HL-60 (cell line): ENCODE data around the gene LHX2.

Experiments
- DNase-seq, 2 experiments: peaks; one replicate each; pipeline ENCODE4 v3.0.0-alpha.2; 2010 to 2020; ENCODE audit warnings: low read depth in 1 of 2, low spot score in 1 of 2
- H3K27ac ChIP-seq: fragments of 250-450 bp; sonication (Bioruptor Pico); replicated peaks from 2 replicates; pipeline ENCODE4 v1.5.1; 2020; ENCODE audit warnings: mild to moderate bottlenecking, moderate library complexity
- H3K27me3 ChIP-seq: fragments of 250-450 bp; sonication (Bioruptor Pico); 2 replicates; pipeline ENCODE4 v1.5.1; 2021; ENCODE audit warnings: mild to moderate bottlenecking, moderate library complexity; ENCODE audit not compliant: insufficient read depth, poor library complexity, severe bottlenecking
- H3K4me3 ChIP-seq: replicated peaks from 2 replicates; pipeline ENCODE4 v1.5.1; 2011; ENCODE audit warnings: mild to moderate bottlenecking, control low read depth, low read length; ENCODE audit not compliant: insufficient read depth
- CTCF ChIP-seq: IDR thresholded peaks from one replicate; pipeline ENCODE4 v1.5.1; 2011; ENCODE audit warnings: low read length, control low read depth, inconsistent platforms; ENCODE audit not compliant: insufficient read depth
- GABPA ChIP-seq: IDR thresholded peaks from 2 replicates; pipeline ENCODE4 v1.6.1; 2012; ENCODE audit warnings: low read depth
- POLR2AphosphoS5 ChIP-seq: IDR thresholded peaks from 2 replicates; pipeline ENCODE4 v1.6.1; 2012; ENCODE audit warnings: low read depth
- REST ChIP-seq: IDR thresholded peaks from 2 replicates; pipeline ENCODE4 v1.6.1; 2012; ENCODE audit warnings: low read depth; ENCODE audit not compliant: insufficient replicate concordance
- SPI1 ChIP-seq: IDR thresholded peaks from 2 replicates; pipeline ENCODE4 v1.6.1; 2012; ENCODE audit warnings: low read depth, mild to moderate bottlenecking, borderline replicate concordance

Gene LHX2

GRCh38 chr9:124015661-124016131 lies 4.1 kb downstream of the LHX2 start:
- no peak overlapping the region for H3K4me3 ChIP-seq
- peaks cover 90% of the 10 kb centered on the region for H3K27me3 ChIP-seq
- DNase-seq = no peak
- TF ChIP-seq POLR2AphosphoS5 (no peak), GABPA (no peak), REST (no peak), CTCF (no peak), SPI1 (no peak)
- no peak overlapping the region for H3K27ac ChIP-seq

- TF ChIP-seq SPI1 (no peak), CTCF (no peak), REST (no peak), GABPA (no peak), POLR2AphosphoS5 (no peak)
- Histone ChIP-seq H3K27ac (no peak overlapping the region), H3K4me3 (no peak overlapping the region), H3K27me3 (peaks cover 93% of the 10 kb centered on the region)
- no peak for DNase-seq
These were observed 4.8 kb downstream of the LHX2 start for GRCh38 chr9:124016175-124017050.

GRCh38 chr9:124017051-124017928 lies 5.7 kb downstream of the LHX2 start:
- TF ChIP-seq GABPA = no peak
- TF ChIP-seq POLR2AphosphoS5 = no peak
- no peak for TF ChIP-seq REST
- no peak for TF ChIP-seq SPI1
- no peak for DNase-seq
- Histone ChIP-seq H3K4me3 (no peak overlapping the region), H3K27me3 (peaks cover 96% of the 10 kb centered on the region), H3K27ac (no peak overlapping the region)
